ENCODE measurements around the gene NLGN1. TPM values are rescaled to one million over a fixed set of nuclear protein-coding genes. Genes with fewer than 3 reads are reported as not detected.

Gene NLGN1
- total and polyA plus RNA-seq, 2 of the 8 experiments (the other 6 are each of a cell fraction or from before 2014, with no cell fraction given), result 7.8 to 14.8 TPM

- TF ChIP-seq RBBP5 (IDR thresholded peaks at IDR 0.05; ENCODE audit: borderline replicate concordance, low read depth, low read length), result no peak
- TF ChIP-seq CHD7 (IDR thresholded peaks at IDR 0.05; ENCODE audit: insufficient replicate concordance, low read length), result no peak
- TF ChIP-seq POLR2AphosphoS5 (IDR thresholded peaks at IDR 0.05; ENCODE audit: low read depth, low read length), result no peak
- TF ChIP-seq BCL11A (IDR thresholded peaks at IDR 0.05; ENCODE audit: low read depth in 2 of 2, low read length in 2 of 2), result no peak
- TF ChIP-seq SP1 (IDR thresholded peaks at IDR 0.05; ENCODE audit: low read depth, low read length), result no peak
- TF ChIP-seq EGR1 (IDR thresholded peaks at IDR 0.05; ENCODE audit: borderline replicate concordance, low read depth, low read length), result no peak
Observed at GRCh38 chr3:173440514-173440913, 43.0 kb downstream of the NLGN1 start (continued).
